Activated naive CD4-positive, alpha-beta T cell treated with anti-CD3 and anti-CD28 coated beads, Interleukin-2, amount 50 U/mL, for 24 hours (primary cell): Measurements from ENCODE around the gene HOXD3.

ENCODE experiments used
- H3K27ac Mint-ChIP-seq: one replicate; pipeline ENCODE4 v1.8.0; 2021; ENCODE audit warnings: mild to moderate bottlenecking, mixed read lengths
- H3K27me3 Mint-ChIP-seq: one replicate; pipeline ENCODE4 v1.8.0; 2021; ENCODE audit warnings: mixed read lengths
- H3K36me3 Mint-ChIP-seq: one replicate; pipeline ENCODE4 v1.8.0; 2021; ENCODE audit warnings: mixed read lengths
- H3K4me1 Mint-ChIP-seq: one replicate; pipeline ENCODE4 v1.8.0; 2021; ENCODE audit warnings: mixed read lengths
- H3K4me3 Mint-ChIP-seq: one replicate; pipeline ENCODE4 v1.8.0; 2021; ENCODE audit warnings: mild to moderate bottlenecking, mixed read lengths
- H3K9me3 Mint-ChIP-seq: one replicate; pipeline ENCODE4 v1.8.0; 2021; ENCODE audit warnings: mixed read lengths

The HOXD3 gene

GRCh38 chr2:176117823-176118371, 39.2 kb upstream of the HOXD3 start:
- Mint-ChIP-seq H3K27ac (peak overlapping the region; percentile 66), H3K36me3 (peaks cover 2% of the 10 kb centered on the region), H3K4me3 (no peak overlapping the region)

GRCh38 chr2:176118601-176119339, 38.3 kb upstream of the HOXD3 start:
- H3K4me3 Mint-ChIP-seq: no peak overlapping the region

More at GRCh38 chr2:176117823-176118371, 39.2 kb upstream of the HOXD3 start:
- Mint-ChIP-seq H3K27me3 (peaks cover 66% of the 10 kb centered on the region), H3K9me3 (peaks cover 11% of the 10 kb centered on the region), H3K4me1 (no peaks in the 10 kb centered on the region)

DNA sequence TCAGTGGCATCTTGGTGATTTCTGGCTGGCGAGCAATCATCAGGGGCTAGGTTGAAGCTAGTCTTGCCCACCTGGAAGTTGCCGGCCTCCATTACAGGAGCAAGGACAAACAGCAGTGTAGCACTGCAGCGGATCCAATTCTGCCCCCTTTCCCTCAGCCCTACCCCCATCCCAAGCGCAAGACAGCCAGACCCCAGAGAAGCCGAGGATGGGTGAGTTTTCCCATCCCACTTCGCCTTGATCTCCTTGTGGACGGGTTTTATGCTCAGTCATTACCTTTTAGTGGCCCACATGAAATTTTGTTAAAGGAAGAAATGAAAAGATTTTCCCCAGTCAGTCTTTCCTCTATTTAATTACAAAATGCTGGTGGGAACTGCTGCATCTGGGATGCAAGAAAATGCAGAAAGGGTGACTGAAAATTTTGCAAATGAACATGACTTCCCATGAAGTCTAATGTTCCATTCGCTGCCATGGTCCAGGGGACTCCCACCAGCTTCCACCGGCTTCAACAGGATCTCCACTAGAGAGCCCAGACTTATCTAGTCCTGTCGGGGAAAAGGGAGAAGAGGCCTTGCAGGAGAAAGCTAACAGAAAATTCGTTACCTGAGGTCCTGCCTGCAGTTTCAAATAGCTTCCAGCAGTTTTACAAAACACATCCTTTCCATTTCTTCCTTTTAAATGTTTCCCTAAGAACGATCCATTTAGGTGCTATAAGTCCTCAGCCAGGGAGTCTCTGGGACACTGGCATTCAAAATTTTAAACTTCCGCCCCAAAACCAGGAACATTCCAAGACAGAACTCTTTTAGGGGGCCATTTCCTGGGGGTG, 36.5 kb upstream of the HOXD3 start:
- Mint-ChIP-seq H3K4me1 (peaks cover 4% of the 10 kb centered on the region), H3K36me3 (peaks cover 2% of the 10 kb centered on the region), H3K4me3 (no peak overlapping the region), H3K9me3 (peaks cover 11% of the 10 kb centered on the region), H3K27me3 (peaks cover 66% of the 10 kb centered on the region), H3K27ac (peak overlapping the region; percentile 8)

More at GRCh38 chr2:176118601-176119339, 38.3 kb upstream of the HOXD3 start:
- Mint-ChIP-seq H3K27ac (peak overlapping the region; percentile 63), H3K4me1 (peaks cover under 1% of the 10 kb centered on the region), H3K27me3 (peaks cover 63% of the 10 kb centered on the region), H3K9me3 (peaks cover 11% of the 10 kb centered on the region), H3K36me3 (peaks cover 2% of the 10 kb centered on the region)

DNA sequence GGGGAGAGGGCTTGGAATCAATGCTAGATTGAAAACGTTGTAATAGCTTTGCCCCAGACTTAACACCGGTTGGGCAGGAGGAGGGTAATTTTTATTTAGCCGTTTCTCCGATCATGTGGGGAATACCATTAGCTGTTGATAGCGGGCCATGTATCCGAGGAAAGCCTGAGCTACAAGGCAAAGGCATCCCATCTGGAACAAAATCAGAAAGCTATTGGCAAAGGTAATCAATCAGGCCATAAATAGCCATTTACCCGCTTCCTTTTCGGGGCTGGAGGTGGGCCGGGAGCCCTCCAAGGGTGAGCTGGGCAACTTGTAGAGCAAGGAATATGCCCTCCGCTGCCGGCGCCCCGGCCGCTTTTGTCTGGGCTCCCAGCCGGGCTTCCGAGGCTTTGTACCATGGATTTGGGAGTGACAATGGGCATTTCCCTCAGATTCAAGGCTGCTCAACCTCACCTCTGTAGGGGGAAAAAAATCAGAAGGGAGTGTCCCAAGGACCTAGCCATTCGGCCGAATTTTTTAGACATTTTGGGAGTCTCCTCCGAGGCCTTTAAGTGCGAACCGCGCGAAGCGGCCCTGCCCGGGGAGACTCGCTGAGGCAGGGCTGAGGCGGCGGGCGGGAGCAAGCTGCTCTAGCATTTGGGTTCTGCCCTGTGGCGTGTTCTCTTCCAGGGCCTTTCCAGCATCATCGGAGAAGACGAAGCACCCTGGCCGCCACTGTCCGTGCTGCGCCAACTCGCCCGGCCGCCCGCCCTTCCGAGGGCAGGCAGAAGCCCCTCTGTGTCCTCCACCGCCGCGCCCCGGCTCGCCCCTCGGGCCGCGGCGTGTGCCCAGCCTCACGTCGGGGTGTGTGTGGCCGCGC, 35.7 kb upstream of the HOXD3 start:
- peaks cover 11% of the 10 kb centered on the region for H3K9me3 Mint-ChIP-seq
- peaks cover 2% of the 10 kb centered on the region for H3K36me3 Mint-ChIP-seq
- H3K27ac Mint-ChIP-seq: no peak overlapping the region

DNA sequence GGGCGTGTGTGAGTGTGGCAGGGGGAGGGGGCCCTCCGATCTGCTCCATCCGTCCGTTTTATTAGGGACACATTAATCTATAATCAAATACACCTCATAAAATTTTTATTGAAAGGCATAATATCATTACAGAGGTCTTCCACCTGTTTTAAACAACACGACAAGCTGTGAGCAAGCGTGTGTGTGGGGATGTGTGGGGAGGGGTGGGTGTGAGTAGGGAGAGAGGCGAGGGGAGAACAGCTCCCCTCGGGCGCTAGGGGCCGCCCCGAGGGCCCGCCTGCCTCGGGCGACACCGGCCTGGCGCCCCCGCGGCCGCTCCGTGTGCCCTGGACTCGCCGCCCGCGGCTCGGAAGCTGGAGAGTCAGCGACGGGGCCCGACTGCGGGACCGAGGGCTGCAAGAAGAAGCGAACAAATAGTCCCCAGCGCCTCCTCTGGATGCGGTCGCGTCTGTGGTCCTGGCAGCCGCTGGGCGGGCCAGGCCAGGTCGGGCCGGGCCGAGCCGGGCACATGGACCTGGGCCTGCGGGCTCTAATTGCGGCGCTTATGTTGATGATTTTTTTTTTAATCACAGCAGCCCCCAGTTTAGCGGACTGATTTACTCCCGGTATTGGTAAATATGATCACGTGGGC, 34.9 kb upstream of the HOXD3 start:
- Mint-ChIP-seq H3K27ac (no peak overlapping the region), H3K36me3 (no peaks in the 10 kb centered on the region), H3K4me3 (peak overlapping the region; percentile 75), H3K27me3 (peaks cover 67% of the 10 kb centered on the region), H3K9me3 (peaks cover 5% of the 10 kb centered on the region), H3K4me1 (peaks cover 4% of the 10 kb centered on the region)

More for the DNA sequence above, 35.7 kb upstream of the HOXD3 start:
- H3K27me3 Mint-ChIP-seq: peaks cover 68% of the 10 kb centered on the region
- H3K4me3 Mint-ChIP-seq: no peak overlapping the region
- peaks cover 4% of the 10 kb centered on the region for H3K4me1 Mint-ChIP-seq

- H3K27ac Mint-ChIP-seq: no peak within 1 kb of the TSS
- H3K27me3 Mint-ChIP-seq: peaks cover 67% of the 10 kb centered on the region
- peaks cover 5% of the 10 kb centered on the region for H3K9me3 Mint-ChIP-seq
- peaks cover 7% of the 10 kb centered on the region for H3K4me1 Mint-ChIP-seq
- peak within 1 kb of the TSS; percentile 75 for H3K4me3 Mint-ChIP-seq
- H3K36me3 Mint-ChIP-seq: no peaks in the 10 kb centered on the region
These were observed 34.3 kb upstream of the HOXD3 start, which contains the start of gene HOXD9 for GRCh38 chr2:176122683-176123410. Gene HOXD9, plus strand, starts transcription at chr2:176122719. Its CDS starts 50 bp downstream, at chr2:176122769.

DNA sequence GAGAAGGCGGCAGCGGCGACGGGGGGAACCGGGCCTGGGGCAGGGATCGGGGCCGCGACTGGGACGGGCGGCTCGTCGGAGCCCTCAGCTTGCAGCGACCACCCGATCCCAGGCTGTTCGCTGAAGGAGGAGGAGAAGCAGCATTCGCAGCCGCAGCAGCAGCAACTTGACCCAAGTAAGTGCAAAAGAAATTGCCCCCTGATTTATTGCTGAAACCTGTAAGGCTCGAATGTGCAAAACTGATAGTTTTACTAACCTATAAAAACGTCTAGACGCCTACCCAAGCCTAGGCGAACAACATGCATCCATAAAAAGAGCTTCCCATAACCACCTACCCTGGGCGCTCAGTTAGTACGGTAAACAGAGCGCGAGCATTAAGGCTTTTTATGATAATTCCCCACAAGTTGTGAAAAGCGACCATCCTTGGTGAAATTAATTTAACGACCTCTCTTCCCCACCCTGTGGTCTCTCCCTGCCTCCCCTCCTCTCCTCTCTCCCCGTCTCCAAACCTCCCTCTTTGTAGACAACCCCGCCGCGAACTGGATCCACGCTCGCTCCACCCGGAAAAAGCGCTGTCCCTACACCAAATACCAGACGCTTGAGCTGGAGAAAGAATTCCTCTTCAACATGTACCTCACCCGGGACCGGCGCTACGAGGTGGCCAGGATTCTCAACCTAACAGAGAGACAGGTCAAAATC, 33.5 kb upstream of the HOXD3 start:
- Mint-ChIP-seq H3K9me3 (peaks cover 5% of the 10 kb centered on the region), H3K4me3 (peak overlapping the region; percentile 39), H3K27ac (no peak overlapping the region), H3K36me3 (no peaks in the 10 kb centered on the region), H3K4me1 (peaks cover 14% of the 10 kb centered on the region), H3K27me3 (peaks cover 68% of the 10 kb centered on the region)

DNA sequence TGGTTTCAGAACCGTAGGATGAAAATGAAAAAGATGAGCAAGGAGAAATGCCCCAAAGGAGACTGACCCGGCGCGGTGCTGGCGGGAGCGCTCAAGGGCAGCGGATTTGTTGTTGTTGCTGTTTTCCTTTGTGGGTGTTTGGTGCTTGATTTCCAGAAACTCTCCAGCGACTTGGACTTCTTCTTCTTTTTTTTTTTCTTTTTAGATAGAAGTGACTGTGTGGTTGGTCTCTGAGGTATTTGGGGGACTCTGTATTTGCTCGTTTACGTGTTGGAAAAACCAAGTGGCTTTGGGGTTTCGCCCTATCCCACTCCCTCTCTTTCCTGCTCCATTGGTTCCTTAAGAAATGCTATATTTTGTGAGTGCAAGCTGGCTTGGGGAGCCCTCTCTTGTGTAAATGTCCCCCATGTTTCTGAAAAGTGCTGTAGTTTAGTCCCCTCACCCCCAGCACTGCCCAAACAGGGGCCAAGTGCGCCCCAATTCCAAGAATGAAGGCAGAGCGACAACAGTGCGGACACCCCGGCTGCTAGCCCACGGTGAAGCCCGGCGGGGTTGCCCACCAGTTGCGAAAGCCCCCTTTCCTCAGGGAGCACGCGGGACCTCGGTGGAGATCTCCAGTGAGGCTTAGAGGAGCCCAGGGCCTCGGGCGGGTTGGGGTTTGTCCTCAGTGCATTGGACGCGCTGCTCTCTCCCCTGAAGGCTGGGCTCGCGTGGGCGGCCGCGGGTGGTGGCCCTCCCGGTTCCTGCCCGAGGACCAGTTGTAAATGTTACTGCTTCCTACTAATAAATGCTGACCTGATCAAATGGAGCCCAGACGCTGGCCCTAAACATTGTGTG, 32.8 kb upstream of the HOXD3 start:
- Mint-ChIP-seq H3K27me3 (peaks cover 67% of the 10 kb centered on the region), H3K9me3 (no peaks in the 10 kb centered on the region), H3K36me3 (no peaks in the 10 kb centered on the region), H3K4me3 (peak overlapping the region; percentile 55), H3K4me1 (peaks cover 20% of the 10 kb centered on the region), H3K27ac (no peak overlapping the region)

DNA sequence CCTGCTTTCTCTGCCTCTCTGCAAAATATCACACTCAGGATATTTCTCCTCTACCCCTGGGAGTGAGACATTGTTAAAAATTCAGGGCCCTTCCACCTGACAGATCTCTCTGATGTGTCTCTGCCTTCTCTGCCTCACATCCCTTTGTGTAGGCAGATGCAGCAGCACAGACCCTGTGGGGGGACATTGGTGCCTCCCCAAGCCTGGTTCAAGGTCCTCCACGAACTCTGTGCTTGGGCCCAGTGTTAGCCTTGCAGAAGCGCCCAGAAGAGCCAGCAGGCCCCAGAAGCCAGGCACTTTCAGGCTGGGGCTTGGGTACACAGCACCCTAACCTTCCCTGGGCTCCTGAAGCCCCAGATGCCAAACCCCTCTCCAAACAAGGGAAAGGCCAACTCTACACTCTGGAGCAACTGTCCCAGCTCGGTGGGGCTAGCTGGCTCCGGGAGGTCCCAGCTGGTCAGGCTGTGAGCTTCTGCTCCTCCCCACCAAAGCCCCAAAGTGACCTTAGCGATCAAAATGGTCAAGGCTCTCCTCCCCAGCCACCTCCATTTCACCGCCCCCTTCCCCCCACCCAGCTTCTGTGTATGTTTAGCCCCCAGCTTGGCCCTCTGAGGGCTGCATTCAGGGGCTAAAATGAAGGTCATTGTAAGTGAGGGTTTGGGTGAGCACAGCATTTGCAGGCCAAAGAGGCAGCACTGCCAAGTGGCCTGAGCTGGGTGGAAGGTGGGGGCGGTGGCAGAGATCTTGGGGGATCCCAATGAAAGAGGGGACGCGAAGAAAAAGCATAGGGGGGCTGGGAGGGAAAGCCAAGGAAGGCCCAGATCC, 31.9 kb upstream of the HOXD3 start:
- no peak overlapping the region for H3K27ac Mint-ChIP-seq
- no peaks in the 10 kb centered on the region for H3K9me3 Mint-ChIP-seq
- H3K27me3 Mint-ChIP-seq: peaks cover 60% of the 10 kb centered on the region
- peaks cover 20% of the 10 kb centered on the region for H3K4me1 Mint-ChIP-seq
- H3K4me3 Mint-ChIP-seq: peak overlapping the region; percentile 55
- no peaks in the 10 kb centered on the region for H3K36me3 Mint-ChIP-seq

- Mint-ChIP-seq H3K9me3 (no peaks in the 10 kb centered on the region), H3K36me3 (no peaks in the 10 kb centered on the region), H3K27me3 (peaks cover 56% of the 10 kb centered on the region), H3K4me1 (peaks cover 22% of the 10 kb centered on the region), H3K27ac (no peak overlapping the region), H3K4me3 (no peak overlapping the region)
These were observed 31.4 kb upstream of the HOXD3 start for GRCh38 chr2:176125772-176126054.

- no peak overlapping the region for H3K27ac Mint-ChIP-seq
- H3K27me3 Mint-ChIP-seq: peaks cover 63% of the 10 kb centered on the region
- H3K36me3 Mint-ChIP-seq: no peaks in the 10 kb centered on the region
- no peak overlapping the region for H3K4me3 Mint-ChIP-seq
- H3K4me1 Mint-ChIP-seq: peaks cover 32% of the 10 kb centered on the region
- H3K9me3 Mint-ChIP-seq: no peaks in the 10 kb centered on the region
These were observed 30.0 kb upstream of the HOXD3 start for GRCh38 chr2:176126929-176127773.

GRCh38 chr2:176127774-176128072, 29.4 kb upstream of the HOXD3 start:
- Mint-ChIP-seq H3K4me3 (no peak overlapping the region), H3K9me3 (no peaks in the 10 kb centered on the region), H3K27me3 (peaks cover 65% of the 10 kb centered on the region), H3K4me1 (peaks cover 36% of the 10 kb centered on the region), H3K27ac (no peak overlapping the region), H3K36me3 (no peaks in the 10 kb centered on the region)
